Measurements from ENCODE around the gene VPS4B.
A peak's percentile ranks its signal among the peaks of the same experiment; 100 is the strongest.
"Not testable (repeated sequence)": the region's sequence is repeated elsewhere in the genome, so short reads cannot be mapped to it uniquely, and the experiment has no call there.

VPS4B gene

DNA sequence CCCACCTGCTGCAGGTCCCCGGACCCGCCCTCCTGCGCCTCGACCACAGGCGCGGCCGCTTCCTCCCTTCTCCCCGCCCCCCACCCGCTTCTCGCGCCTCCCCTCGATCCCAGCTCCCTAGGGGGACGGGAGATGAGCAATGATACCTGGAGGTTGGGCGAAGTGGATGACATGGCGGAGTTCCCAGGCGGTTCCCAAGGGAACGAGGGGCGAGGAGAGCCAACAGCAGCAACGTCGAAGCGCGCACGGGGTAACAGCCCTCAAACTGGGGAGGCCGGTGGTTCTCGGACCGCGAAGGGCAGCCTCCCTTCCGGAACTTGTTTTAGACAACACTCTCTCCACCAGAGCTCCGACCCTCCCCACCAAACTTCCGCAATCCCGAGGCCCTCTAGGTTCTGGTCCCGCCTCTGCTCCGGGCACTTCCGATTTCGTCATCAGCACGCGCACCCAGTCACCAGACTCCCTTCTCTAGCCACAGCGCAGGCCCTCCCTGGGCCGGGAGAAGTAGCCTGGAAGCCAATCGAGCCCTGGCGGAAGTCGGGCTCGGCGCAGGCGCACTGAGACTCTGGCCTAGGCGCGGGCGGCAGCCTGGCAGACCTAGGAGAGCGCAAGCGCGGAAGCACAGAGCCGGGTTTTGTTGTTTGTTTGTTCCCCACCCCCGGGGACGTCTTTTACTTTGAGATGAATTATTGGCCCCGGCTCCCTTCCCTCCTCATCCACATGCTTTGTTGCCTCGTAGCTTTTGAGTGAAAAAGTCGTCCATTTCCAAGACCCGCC, at the start of gene VPS4B:
TSS of gene VPS4B (minus strand) at position 390 of the 777 bp plus-strand sequence. CDS start at position 173, 217 bp downstream.
- peak; percentile 99 for DNase-seq

DNA sequence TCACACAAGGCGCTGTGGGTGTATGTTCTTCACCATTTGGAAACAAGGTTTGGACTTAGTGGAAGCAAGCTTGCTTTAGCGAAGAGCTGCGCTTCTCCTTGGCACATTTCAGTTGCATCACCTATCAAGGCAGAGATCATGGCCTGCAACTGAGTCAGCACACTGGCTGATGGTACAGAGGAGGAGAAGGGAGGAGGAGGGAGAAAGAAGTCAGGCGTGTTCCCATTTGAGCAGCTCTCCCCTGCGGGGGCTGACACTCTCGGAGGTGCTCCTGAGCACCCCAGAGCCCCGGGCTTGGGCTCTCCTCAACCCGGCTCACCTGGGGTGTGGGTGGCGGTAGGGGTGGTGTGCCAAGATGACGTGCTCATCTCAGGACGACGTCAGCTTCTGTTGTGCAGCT, 48.5 kb upstream of the VPS4B start:
- DNase-seq: no peak

DNA sequence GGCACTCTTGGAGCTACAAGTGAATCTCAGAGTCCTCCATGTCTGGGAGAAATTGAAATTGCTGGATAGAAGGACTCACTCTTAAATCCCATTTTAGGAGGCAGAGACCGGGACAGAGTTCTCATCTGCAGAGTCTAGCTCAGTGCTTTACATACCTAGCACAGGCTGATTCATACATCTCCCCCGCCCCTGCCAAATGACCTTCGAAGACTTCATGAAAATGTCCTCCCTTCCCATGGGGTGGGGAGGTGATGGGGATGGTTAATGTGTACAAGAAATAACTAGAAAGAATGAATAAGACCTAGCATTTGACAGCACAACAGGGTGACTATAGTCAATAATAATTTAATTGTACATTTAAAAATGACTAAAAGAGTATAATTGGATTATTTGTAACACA, 46.3 kb upstream of the VPS4B start:
- DNase-seq: no peak

DNA sequence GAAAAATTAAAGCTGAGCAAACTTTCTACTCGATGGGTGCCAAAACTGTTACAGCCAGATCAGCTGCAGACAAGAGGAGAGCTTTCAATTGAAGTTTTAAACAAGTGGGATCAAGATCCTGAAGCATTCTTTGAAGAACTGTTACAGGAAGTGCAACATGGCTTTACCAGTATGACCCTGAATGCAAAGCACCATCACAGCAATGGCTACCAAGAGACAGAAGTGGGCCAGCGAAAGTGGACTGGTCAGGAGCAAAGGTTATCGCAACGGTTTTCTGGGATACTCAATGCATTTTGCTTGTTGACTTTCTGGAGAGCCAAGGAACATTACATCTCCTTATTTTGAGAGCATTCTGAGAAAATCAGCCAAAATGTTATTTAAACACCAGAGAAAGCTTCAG, 45.4 kb upstream of the VPS4B start:
- no peak for DNase-seq

DNA sequence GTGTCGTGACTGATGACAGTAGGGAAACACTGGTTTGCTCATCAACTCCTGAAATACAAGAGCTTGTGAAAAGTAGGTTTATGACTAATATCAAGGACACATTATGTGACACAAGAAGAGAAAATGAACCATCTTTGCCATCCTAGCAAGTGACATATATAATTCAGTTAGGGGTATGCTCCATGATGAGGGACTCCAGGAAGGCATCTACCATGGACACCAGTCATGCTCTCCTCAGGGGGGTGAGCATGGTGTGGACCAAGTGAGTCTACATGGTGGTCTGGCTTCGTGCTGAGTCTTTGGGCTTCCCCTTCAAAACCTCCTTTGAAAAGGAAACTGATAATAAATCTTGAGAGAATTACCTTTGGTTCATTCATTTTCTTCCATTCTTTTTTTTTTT, 42.8 kb upstream of the VPS4B start:
- no peak for DNase-seq

DNA sequence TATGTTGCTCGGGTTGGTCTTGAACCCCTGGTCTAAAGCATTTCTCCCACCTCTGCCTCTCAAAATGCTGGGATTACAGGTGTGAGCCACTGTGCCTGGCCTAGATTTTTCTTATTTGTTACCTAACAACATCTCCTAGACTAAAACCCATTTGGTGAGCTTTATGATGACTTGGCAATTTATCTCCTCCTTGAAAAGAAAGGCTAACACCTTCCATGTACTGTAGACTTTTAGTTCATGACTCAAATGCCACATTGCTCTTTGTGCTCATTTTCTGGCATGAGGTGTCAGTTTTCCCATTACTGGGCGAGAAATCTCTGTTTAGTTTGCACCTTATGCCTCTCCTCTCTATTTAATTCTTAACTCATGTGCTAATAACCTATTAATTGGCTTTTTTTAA, 42.2 kb upstream of the VPS4B start:
- DNase-seq: no peak

DNA sequence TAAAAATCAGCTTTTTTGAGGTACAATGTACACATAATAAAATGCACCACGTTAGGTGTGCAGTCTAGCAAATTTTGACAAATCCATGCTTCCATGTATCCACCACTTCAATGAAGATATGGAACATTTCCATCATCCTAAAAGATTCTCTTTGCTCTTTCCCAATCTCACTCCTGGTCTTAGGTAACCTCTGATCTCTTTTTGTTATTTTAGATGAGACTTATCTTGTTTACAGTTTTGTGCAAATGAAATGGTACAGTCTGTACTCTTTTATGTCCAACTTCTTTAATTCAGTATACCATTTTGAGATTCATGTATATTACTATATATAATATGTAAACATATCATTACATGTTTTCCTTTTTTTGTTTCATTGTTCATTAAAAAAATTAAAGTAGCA, 38.1 kb upstream of the VPS4B start:
- no peak for DNase-seq

DNA sequence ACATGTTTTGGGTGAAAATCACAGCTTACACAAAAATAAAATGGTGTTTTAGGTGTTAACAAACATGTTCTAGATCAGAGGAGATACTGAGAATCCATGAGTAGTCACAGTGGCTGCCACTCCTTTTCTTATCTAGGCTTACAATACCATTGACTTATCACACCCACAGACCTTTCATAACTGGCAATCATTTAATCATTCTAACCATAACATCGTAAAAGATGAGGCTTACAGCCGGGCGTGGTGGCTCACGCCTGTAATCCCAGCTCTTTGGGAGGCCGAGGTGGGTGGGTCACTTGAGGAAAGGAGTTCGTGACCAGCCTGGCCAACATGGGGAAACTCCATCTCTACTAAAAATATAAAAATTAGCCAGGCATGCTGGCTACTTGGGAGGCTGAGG, 35.7 kb upstream of the VPS4B start:
- no peak for DNase-seq

DNA sequence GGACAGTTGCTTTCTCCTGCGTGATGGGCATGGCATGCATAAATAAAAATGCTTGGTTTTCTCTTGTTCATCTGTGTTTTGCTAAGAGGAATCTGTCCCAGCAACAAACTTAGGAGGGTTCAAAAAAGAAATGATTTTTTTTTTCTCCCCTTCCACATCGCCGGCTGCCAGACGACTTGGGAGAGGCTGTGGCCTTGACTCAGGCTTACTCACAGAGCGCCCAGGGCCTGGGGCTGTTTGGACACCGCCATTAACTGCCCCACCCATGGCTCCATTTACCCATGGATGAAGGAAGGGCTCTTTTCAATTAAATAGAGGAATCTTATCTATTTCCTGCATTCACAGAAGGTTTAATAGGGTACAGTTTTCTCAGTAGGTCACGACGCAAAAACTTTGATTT, 32.2 kb upstream of the VPS4B start:
- no peak for DNase-seq

DNA sequence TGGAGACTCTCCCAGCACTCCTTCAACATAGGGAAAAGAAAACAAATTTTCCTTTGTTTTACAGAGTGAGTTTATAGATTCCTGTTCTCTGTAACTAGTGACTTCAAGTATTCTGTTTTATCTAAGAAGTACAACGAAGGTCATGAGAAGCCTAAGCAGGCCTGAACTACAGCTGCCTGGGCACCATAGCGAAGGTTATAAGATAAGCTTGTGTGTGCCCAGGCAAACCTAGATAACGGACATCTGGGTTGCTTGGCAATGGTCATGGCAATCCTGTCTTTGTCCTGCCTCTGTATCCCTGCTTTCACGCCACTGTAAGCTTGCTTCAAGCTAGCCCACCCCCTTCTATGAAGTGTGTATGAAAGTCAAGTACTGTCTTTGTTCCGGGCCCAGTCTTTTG, 30.5 kb upstream of the VPS4B start:
- DNase-seq: not testable (repeated sequence)

DNA sequence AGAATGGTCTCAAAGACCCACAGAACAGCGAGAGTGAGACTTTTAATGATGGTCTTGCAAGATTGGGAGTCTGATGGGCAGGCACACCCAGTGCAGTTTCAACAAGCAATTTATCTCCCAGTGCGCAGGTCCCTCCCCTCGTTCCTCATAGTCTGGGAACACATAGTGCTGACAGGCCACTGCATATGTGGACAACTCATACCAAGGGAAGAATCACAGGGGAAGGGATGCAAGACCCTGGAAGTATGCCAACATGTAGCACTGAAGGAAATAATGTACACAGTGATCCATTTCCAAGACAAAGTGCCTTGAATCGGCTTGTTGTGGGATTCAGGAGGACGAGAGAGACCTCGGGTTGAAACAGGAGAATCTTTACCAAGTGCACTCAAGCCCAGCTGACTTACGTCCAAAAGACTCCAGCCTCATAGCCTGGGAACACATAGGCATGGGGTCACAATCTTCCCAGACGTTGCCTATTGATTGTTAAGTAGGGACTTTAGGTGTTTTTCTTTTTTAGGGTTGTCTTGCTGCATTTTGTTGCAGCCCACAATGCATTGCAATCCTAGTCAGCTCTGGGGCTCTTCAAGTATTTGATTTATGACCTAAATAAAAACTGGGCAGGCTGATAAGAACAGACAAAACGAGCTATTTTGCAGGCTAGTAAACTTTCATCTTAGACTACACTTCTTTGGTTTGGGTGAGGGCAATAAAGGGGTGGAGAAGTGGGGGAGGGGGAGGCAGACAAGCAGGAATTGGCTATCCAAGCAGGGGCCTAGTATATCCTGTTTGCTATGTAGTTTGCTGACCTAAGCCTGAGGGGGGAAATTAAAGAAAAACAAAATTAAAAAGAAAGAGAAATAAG, 29.8 kb upstream of the VPS4B start:
- DNase-seq: no peak

DNA sequence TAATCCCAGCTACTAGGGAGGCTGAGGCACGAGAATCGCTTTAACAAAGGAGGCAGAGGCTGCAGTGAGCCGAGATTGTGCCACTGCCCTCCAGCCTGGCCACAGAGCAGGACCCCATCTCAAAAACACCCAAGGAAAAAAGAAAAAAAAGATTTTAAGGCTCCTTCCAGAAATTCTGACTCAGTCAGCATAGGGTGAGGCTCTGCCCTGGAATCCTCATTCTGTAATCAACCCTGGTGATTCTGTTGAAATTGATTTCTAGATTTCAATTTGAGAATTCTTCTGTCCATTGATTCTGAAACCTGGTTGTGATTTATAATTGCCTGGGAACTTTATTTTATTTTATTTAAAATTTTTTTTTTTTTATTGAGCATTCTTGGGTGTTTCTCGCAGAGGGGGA, 27.1 kb upstream of the VPS4B start:
- DNase-seq: no peak

DNA sequence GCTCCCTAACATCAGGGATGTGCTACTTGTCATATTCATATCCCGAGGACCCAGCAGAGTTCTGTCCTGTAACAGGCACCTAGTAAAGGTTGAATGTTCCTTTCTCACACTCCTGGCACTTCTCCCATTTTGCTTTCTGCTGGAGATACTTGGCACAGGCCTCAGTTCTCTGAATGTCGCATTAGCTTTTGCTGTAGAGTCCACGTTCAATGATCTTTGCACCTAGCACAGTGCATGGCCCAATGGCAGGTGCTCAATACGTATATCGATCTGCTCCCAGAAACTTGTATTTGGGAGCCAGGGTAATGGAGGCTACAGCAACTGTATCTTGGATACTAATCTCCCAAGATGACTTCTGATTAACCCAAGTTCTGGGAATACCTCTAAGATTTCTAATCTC, 24.8 kb upstream of the VPS4B start:
- no peak for DNase-seq

DNA sequence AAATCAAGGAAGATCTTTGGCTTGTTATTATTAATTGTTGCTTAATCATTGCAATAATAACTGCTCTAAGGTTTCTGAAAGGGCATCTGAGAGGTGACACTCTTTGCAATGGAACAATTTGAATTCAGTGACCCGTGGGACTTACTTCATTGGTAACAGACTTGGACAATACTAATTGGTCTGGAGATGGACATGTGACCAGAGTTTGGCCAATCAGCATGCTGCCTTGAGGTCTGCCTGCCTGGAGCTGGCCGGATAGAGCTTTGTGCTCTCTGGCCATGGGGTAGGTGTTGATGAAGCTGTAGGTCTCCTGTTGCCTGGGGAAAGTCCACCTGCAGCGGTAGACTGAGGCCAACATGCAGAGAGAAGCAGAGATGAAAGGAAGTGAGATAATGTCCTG, 24.0 kb upstream of the VPS4B start:
- DNase-seq: no peak

DNA sequence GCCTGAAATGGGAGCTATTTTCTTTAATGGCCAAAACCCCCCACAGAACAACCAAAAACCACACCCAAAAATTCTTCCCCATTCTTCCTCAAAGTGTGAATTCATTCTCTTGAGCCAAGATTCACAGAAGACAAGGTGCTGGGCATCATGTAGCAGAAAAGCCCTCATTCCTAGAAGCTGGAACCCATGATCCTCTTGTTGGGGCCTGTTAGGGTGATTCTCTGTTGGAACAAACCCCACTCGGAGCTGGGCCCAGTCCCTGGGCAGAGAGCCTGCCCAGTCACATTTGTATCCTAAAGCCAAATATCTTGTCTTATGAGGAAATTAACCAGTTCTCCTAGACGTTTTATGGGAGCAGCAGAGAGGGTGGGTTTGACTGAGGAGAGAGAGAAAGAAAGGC, 22.8 kb upstream of the VPS4B start:
- no peak for DNase-seq

DNA sequence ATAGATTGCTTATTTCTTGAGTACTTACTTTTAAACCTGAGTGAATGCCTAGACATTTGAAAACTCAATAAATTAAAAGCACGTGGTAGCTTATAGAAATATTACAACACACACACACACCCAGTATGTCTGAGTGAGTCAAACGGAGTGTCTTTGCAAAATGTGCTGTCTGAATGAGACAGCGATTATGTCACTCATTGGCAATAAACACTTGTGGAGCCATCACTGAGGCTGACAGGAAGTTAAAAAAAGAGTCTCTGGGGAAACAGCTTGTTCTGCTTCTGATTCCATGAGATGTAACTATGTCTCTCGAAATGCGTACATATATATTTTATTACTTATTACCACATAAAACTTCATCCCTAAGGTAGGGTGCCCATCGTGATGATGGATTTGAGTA, 22.3 kb upstream of the VPS4B start:
- no peak for DNase-seq

DNA sequence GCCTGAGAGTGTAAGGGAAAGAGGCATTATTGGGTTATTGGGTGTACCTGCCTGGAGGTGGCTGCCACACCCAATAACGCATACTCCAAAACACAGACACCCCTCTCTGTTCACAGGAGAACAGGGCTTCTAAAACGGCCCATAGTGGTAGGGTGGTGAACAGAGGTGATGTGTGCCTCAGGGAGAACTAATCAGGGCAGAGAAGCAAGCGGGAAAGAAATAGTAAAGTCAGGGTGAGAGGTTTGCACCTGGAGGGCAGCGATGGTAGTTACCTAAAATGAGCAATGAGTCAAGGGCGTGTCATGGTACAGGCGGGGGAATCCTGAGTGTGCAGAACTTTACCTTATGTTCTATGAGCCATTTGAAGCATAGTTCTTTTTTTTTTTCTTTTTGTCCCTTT, 21.6 kb upstream of the VPS4B start:
- DNase-seq: no peak

DNA sequence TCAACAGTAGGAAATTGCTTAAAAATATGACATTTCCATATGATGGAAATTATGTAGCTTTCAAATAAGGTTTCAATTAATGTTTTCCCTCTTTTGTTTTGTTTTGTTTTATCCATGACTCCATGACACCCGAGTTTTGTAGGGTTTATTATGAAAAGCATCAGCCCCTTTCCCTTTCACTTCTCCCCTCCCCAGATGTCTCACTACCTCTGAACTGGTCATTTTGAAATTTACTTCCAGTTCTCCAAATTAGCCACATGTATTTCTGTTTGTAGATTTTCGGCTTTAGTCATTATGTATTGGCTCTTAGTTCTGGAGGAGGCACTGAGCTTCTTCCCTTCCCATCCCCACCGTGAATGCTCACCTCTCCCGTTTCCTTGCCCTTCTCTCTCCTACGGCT, 18.6 kb upstream of the VPS4B start:
- DNase-seq: no peak

DNA sequence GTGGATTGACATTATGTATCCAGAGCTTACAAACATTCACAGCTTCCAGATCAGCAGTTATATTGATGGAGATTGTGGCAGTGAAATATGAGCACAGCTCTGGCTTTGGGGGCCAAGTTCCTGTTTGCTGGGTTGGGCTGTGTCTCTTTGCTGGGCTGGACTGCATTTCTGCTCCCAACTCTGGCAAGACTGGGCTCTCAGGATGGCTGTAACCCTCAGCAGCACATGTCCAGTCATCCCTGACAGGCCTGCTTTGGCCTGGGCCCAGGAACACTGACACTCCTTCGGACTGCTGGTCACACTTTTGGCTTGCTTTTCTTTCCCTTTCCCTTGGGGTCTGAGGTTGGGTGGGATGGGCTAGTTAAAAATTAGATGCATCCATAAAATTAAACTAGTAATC, 17.9 kb upstream of the VPS4B start:
- no peak for DNase-seq

DNA sequence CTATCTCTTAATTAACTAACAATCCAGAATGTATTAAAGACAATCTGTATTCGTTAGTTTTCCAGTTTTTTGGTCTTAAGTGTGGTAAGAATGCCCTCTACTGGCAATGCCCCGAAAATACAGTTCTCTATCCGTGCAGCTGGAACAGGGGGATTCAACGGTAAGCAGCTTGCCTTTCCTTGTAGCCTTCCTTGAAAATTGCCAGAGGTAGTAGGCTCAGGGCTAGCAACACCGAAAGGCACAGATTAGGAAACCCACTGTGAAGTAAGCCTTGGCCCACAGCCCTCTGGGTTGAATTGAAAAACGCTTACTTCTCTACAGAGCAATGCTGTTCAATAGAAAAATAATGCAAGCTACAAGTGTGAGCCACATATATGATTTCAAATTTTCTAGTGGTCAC, 17.1 kb upstream of the VPS4B start:
- peak; percentile 56 to 81 for DNase-seq

DNA sequence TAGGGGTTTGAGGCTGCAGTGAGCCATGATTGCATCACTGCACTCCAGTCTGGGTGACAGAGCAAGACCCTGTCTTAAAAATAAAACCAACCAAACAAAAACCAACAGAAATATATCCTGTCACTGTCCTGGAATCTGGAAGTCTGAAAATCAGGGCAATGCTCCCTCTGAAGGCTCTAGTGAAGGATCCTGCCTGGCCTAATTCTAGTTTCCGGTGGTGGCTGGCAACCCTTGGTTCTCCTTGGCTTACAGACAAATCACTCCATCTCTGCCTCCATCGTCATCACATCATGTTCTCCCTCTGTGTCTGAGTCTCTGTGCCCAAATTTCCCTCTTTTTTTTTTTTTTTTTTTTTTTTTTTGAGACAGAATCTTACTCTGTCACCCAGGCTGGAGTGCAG, 15.9 kb upstream of the VPS4B start:
- no peak for DNase-seq

DNA sequence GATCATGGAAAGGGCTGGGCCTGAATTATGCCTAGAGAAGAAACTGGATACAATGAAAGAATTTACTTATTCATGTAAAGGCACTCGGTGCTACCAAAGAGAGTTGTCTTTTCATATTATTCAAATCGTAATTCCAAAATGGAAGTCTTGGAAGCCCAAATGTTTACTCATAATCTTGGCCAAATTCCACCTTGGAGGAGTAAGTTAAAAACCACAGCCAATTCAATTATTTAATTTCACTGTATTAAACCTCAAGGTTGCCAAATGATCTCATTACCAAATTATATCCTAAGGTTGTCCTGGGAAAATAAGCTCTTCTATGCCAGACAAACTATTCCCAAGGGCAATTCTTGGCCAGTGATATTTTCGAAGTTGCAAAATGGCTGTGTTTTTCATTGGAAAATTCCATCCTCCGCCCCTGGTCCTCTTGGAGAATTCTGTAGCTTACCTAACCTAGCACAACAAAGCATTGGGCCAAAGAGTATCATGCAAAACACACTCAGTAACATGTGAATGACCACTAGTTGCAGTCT, 11.1 kb upstream of the VPS4B start:
- DNase-seq: no peak

DNA sequence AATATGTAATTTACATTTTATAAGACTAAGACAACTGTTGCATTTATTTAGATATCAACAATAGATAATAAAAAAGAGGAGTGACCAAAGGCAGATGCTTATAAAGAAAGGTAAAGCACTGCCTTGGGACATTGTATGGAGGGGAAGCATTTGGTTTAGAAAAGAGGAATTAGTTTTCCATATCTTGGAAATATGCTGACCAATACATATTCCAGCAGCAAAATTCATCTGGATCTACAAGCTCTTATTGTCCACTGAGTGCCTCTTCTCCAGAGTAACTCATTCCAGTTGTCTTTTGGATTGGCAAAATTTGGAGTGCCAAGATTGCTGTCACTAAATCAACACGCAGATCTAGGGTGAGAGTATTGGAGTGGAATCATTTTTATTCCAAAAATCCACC, 8.9 kb upstream of the VPS4B start:
- DNase-seq: no peak

DNA sequence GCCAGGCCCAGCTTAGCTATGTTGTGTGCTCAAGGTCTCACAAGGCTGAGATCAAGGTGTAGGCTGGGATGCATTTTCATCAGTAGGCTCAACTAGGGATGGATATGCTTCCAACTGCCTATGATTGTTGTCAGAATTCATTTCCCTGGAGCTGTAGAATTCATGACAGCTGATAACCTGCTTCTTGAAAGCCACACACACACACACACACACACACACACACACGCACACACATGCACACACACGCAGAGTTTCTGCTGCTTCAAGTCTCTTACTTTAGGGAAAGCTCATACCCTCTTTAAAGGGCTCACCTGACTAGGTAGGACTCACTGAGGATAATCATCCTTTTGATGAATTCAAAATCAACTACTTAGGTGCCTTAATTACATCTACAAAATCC, 8.2 kb upstream of the VPS4B start:
- DNase-seq: no peak
